IPS-18a (cell line): ENCODE results near the gene MACROD2.

Experiments used
- H3K27ac ChIP-seq: one replicate; pipeline ENCODE4 v1.5.1; 2013; ENCODE audit warnings: low read length
- H3K27me3 ChIP-seq: one replicate; pipeline ENCODE4 v1.6.1; 2013; ENCODE audit warnings: mild to moderate bottlenecking, low read length; ENCODE audit not compliant: control insufficient read depth, insufficient read depth
- H3K36me3 ChIP-seq: one replicate; pipeline ENCODE4 v1.6.1; 2013; ENCODE audit warnings: low read depth, low read length; ENCODE audit not compliant: control insufficient read depth
- H3K4me1 ChIP-seq: one replicate; pipeline ENCODE4 v1.6.1; 2013; ENCODE audit warnings: low read depth, low read length; ENCODE audit not compliant: control insufficient read depth
- H3K4me3 ChIP-seq: one replicate; pipeline ENCODE4 v1.5.1; 2013; ENCODE audit warnings: low read length
- H3K9ac ChIP-seq: one replicate; pipeline ENCODE4 v1.6.1; 2013; ENCODE audit warnings: mild to moderate bottlenecking, low read length, moderate library complexity
- H3K9me3 ChIP-seq: one replicate; pipeline ENCODE4 v1.6.1; 2013; ENCODE audit warnings: low read depth, low read length; ENCODE audit not compliant: control insufficient read depth

The MACROD2 gene

DNA sequence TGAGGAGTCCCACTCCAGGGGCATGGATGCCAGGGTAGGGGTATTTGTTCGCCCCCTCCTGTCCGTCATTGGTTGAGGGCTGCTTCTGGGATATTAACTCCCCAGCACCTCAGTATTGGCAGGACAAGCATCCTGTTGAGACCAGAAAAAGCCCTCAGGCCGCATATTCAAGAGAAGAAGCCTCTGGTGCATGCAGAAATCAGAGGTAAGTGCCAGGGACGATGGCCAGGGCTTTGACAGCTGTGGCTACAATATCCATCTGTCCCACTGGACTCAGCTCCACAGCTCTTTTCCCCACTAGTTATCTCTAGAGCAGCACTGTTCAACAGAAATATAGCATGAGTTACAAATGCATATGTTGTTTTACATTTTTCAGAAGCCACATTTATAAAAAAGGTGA lies 1926.6 kb downstream of the MACROD2 start:
- H3K27ac ChIP-seq, result no peak overlapping the region
- H3K27me3 ChIP-seq, result no peaks in the 10 kb centered on the region
- no peaks in the 10 kb centered on the region for H3K36me3 ChIP-seq
- no peaks in the 10 kb centered on the region for H3K9me3 ChIP-seq
- H3K9ac ChIP-seq, result no peak overlapping the region
- no peaks in the 10 kb centered on the region for H3K4me1 ChIP-seq
- H3K4me3 ChIP-seq, result no peak overlapping the region

GRCh38 chr20:15922556-15922955 lies 1927.2 kb downstream of the MACROD2 start:
- Histone ChIP-seq H3K4me3 (no peak overlapping the region), H3K9ac (no peak overlapping the region), H3K27me3 (no peaks in the 10 kb centered on the region), H3K36me3 (no peaks in the 10 kb centered on the region), H3K9me3 (no peaks in the 10 kb centered on the region), H3K4me1 (no peaks in the 10 kb centered on the region), H3K27ac (no peak overlapping the region)

DNA sequence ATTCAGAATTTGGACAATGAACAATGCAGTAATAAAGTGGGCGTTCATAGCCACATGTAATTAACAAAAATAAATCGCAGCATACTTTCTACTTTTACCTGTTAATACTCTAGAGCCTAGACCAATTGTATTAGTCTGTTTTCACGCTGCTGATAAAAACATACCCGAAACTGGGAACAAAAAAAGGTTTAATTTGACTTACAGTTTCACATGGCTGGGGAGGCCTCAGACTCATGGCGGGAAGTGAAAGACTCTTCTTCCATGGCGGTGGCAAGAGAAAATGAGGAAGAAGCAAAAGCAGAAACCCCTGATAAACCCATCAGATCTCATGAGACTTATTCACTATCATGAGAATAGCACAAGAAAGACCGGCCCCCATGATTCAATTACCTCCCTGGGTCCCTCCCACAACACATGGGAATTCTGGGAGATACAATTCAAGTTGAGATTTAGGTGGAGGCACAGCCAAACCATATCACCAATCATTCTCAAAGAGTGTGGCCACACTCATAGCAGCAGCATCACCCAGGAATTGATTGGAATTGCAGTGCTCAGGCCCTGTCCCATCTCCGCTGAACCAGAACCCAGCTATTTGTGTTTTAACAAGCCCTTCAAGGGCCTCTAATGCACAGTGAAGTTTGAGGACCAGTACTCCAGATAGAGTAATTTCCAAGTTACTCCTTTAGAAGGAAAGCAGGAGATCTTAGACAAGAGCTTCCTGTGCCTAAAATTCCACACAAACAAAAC lies 1927.9 kb downstream of the MACROD2 start:
- no peak overlapping the region for H3K4me3 ChIP-seq
- H3K9me3 ChIP-seq, result no peaks in the 10 kb centered on the region
- H3K4me1 ChIP-seq, result no peaks in the 10 kb centered on the region
- H3K27me3 ChIP-seq, result no peaks in the 10 kb centered on the region
- H3K27ac ChIP-seq, result no peak overlapping the region
- no peaks in the 10 kb centered on the region for H3K36me3 ChIP-seq
- H3K9ac ChIP-seq, result no peak overlapping the region

DNA sequence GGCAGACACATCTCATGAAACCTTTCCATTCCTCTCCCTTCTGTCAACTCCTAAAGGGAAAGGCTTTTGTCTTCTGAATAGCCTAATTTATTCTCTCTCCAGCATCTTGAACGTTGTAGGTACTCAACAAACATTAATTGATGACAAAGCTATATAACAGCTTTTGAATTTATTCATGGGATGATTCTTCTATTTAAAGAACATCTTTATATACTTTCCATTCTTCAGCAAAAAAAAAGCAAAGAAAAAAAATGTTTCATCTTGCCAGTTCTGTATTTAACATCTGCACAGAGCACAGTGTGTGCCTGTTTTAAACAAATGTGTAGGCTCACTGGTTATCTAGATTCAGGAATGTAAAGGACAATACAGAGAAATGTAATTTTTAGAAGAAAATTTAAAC lies 1929.2 kb downstream of the MACROD2 start:
- no peaks in the 10 kb centered on the region for H3K36me3 ChIP-seq
- H3K27ac ChIP-seq, result no peak overlapping the region
- no peaks in the 10 kb centered on the region for H3K4me1 ChIP-seq
- no peaks in the 10 kb centered on the region for H3K9me3 ChIP-seq
- H3K27me3 ChIP-seq, result no peaks in the 10 kb centered on the region
- H3K9ac ChIP-seq, result no peak overlapping the region
- H3K4me3 ChIP-seq, result no peak overlapping the region

GRCh38 chr20:15925376-15925775 lies 1930.1 kb downstream of the MACROD2 start:
- no peak overlapping the region for H3K4me3 ChIP-seq
- no peaks in the 10 kb centered on the region for H3K4me1 ChIP-seq
- no peaks in the 10 kb centered on the region for H3K27me3 ChIP-seq
- no peaks in the 10 kb centered on the region for H3K9me3 ChIP-seq
- H3K27ac ChIP-seq, result no peak overlapping the region
- no peak overlapping the region for H3K9ac ChIP-seq
- H3K36me3 ChIP-seq, result no peaks in the 10 kb centered on the region

DNA sequence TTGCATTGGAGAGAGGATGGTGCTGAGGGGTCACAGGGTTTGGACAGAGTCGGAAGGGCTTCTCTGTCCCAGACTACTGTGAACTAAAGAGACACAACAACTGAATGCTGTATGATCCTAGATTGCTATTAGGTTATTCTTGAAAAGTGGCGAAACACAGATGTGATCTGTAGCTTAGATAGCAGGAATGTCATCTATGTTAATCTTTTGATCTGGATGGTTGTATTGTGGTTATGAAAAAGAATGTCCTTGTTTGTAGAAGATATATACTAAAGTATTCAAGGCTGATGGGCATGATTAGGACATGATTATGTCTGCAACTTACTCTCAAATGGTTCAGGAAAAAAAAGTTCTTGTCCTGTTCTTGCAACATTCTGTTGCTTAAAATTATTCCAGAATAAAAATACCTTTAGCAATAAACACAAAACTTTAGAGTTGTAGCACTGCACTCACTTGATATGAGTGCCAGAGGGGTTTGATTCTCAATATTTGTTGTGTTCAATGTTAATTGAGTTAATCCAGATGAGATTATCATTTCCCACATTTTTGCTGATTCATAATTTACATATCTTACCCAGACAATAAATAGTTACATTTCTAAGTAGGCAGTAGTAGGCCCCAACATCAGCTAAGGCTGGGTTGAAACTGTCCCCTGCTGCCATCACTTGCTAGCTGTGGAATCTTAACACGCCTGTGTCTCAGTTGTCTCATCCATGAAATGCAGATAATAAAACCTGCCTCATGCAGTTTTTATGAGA lies 1932.8 kb downstream of the MACROD2 start:
- no peaks in the 10 kb centered on the region for H3K27me3 ChIP-seq
- H3K4me3 ChIP-seq, result no peak overlapping the region
- H3K9ac ChIP-seq, result no peak overlapping the region
- H3K4me1 ChIP-seq, result no peaks in the 10 kb centered on the region
- no peak overlapping the region for H3K27ac ChIP-seq
- no peaks in the 10 kb centered on the region for H3K9me3 ChIP-seq
- H3K36me3 ChIP-seq, result no peaks in the 10 kb centered on the region

DNA sequence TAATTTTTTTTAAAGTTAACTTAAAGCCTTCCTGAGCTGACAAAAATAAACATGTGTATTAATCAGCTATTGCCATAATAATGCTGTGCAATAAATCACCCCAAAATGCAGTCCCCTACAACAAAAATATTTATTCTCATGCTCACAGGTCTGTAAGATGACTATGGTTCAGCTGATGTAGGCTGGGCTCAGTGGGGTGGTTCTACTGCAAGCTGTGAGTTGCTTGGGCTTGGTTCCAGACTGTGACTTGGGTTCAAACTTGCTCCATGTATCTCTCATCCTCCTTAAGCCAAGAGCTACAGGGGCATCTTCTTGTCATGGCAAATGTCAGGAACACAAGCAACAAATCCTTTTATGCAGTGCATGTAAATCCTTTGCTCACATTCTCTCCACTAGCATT lies 1933.6 kb downstream of the MACROD2 start:
- Histone ChIP-seq H3K4me1 (no peaks in the 10 kb centered on the region), H3K36me3 (no peaks in the 10 kb centered on the region), H3K27ac (no peak overlapping the region), H3K9me3 (no peaks in the 10 kb centered on the region), H3K27me3 (no peaks in the 10 kb centered on the region), H3K4me3 (no peak overlapping the region), H3K9ac (no peak overlapping the region)

DNA sequence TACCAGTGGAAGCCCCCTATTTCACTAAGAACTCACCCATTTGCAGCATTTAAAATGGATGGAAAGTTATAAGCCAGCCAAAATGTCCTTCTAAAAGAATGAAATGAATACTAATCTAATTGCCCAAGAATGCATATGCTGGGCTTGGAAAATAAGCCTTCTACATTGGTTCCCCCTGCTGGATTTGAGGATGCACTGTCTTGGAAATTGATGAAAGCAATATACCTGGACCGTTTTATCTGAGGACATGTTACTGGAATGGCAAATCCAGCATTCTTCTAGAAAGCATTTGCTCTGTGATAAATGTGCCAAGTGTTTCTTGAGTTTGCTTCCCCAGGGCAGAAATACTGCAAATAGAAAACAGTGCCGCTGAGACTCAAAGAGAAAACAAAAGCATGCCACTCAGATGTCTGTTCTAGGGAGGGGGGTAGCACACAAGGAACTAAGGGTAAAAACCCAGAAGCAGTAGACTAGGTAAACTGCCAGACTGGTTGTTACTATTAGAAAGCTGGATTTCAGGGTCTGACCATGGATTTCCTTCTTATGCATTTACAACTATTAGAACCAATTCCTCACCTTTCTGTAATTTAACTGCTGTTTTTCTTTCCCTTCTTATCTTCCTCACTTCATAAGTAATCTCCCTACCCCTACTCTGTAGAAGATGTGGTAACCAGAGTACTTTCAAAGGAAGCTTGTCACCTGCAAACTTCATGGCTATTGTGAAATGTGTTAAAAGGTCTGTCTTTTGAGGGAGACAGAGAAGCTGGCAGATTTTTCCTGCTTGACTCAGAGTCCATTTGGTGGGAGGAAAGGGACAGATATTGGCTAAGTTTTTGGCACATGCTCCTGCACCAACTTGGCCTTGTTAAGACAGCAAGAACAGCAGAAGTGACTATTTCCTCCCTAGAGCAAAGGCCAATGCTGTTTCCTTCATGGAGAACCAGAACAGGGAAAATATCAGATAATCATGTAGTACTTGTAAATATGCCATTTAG lies 1935.3 kb downstream of the MACROD2 start:
- no peak overlapping the region for H3K4me3 ChIP-seq
- no peaks in the 10 kb centered on the region for H3K36me3 ChIP-seq
- H3K9me3 ChIP-seq, result no peaks in the 10 kb centered on the region
- H3K27ac ChIP-seq, result no peak overlapping the region
- H3K9ac ChIP-seq, result no peak overlapping the region
- H3K4me1 ChIP-seq, result no peaks in the 10 kb centered on the region
- no peaks in the 10 kb centered on the region for H3K27me3 ChIP-seq

GRCh38 chr20:15931897-15932296 lies 1936.6 kb downstream of the MACROD2 start:
- H3K36me3 ChIP-seq, result no peaks in the 10 kb centered on the region
- no peaks in the 10 kb centered on the region for H3K4me1 ChIP-seq
- no peaks in the 10 kb centered on the region for H3K9me3 ChIP-seq
- no peak overlapping the region for H3K4me3 ChIP-seq
- H3K9ac ChIP-seq, result no peak overlapping the region
- H3K27ac ChIP-seq, result no peak overlapping the region
- no peaks in the 10 kb centered on the region for H3K27me3 ChIP-seq

DNA sequence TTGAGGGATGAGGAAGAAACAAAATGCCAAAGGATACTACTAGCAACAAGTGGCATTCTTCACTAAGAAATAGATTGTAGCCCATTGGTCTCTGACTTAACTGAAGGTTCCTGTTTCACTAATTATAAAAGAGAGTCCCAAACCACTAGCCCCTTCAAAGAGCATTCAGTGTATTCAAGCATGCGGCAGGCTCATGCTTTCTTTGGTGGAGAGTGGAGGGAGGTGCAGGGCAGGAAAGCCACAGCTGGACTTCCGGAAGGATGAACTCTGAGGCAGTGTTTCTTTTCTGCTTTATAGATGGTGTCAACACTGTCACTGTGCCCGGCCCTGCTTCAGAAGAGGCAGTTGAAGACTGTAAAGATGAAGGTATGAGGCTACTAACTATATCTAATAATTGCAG lies 1941.9 kb downstream of the MACROD2 start:
- Histone ChIP-seq H3K27ac (no peak overlapping the region), H3K4me3 (no peak overlapping the region), H3K9me3 (peaks cover 6% of the 10 kb centered on the region), H3K4me1 (no peaks in the 10 kb centered on the region), H3K27me3 (no peaks in the 10 kb centered on the region), H3K36me3 (no peaks in the 10 kb centered on the region), H3K9ac (no peak overlapping the region)

- Histone ChIP-seq H3K27ac (no peak overlapping the region), H3K27me3 (no peaks in the 10 kb centered on the region), H3K9ac (no peak overlapping the region), H3K36me3 (no peaks in the 10 kb centered on the region), H3K9me3 (peaks cover 6% of the 10 kb centered on the region), H3K4me1 (no peaks in the 10 kb centered on the region), H3K4me3 (no peak overlapping the region)
These were observed 1943.5 kb downstream of the MACROD2 start for GRCh38 chr20:15938847-15939246.
